ENCODE results near the gene ITIH3.
A peak's percentile ranks its signal among the peaks of the same experiment; 100 is the strongest.
"Not testable (repeated sequence)": the region's sequence is repeated elsewhere in the genome, so short reads cannot be mapped to it uniquely, and the experiment has no call there.

Gene ITIH3

GRCh38 chr3:52771702-52772101 is 22.9 kb upstream of the ITIH3 start:
- Histone ChIP-seq H3K9me3 (replicated peaks in 1 of 11) (no peaks in the 10 kb centered on the region), H3K4me1 (peaks cover 24 to 42% (median 30%) of the 10 kb centered on the region in 10 experiments), H3K27me3 (no peaks in the 10 kb centered on the region), H3K9ac (peak overlapping the region in 7 of 11 experiments; percentile 81 to 90 (median 86); a peak in 7 of 22 replicates), H4K20me1 (no peaks in the 10 kb centered on the region), H3K36me3 (peaks cover 13 to 25% (median 18%) of the 10 kb centered on the region in 11 experiments), H3K4me2 (peak overlapping the region; percentile 65 to 98 (median 90); a peak in 21 of 22 replicates), H3K4me3 (peak overlapping the region in 6 of 10 experiments; percentile 65 to 88 (median 78); a peak in 5 of 20 replicates), H3K27ac (peak overlapping the region; percentile 63 to 85 (median 81); a peak in 19 of 22 replicates)
- no peak for TF ChIP-seq Cebpa-rat (IDR thresholded peaks at IDR 0.05)

GRCh38 chr3:52773361-52774065 is 21.1 kb upstream of the ITIH3 start:
- H3K4me3 ChIP-seq, result no peak overlapping the region
- no peaks in the 10 kb centered on the region for H3K27me3 ChIP-seq
- H3K36me3 ChIP-seq, result peaks cover 0 to 7% (median under 1%) of the 10 kb centered on the region in 11 experiments; a peak in 13 of 22 replicates
- H3K9me3 ChIP-seq (replicated peaks in 1 of 11), result no peaks in the 10 kb centered on the region
- H3K4me1 ChIP-seq, result peaks cover 26 to 41% (median 37%) of the 10 kb centered on the region in 10 experiments
- no peaks in the 10 kb centered on the region for H4K20me1 ChIP-seq
- H3K4me2 ChIP-seq, result no peak overlapping the region
- H3K9ac ChIP-seq, result no peak overlapping the region
- H3K27ac ChIP-seq, result no peak overlapping the region
- no peak for TF ChIP-seq Cebpa-rat (IDR thresholded peaks at IDR 0.05)

GRCh38 chr3:52774066-52774713 is 20.4 kb upstream of the ITIH3 start:
- no peaks in the 10 kb centered on the region for H3K9me3 ChIP-seq (replicated peaks in 1 of 11)
- H3K27ac ChIP-seq, result no peak overlapping the region
- no peaks in the 10 kb centered on the region for H3K27me3 ChIP-seq
- H3K4me2 ChIP-seq, result no peak overlapping the region
- H3K4me3 ChIP-seq, result no peak overlapping the region
- peaks cover 26 to 41% (median 38%) of the 10 kb centered on the region in 10 experiments for H3K4me1 ChIP-seq
- no peak overlapping the region for H3K9ac ChIP-seq
- H4K20me1 ChIP-seq, result no peaks in the 10 kb centered on the region
- no peak for TF ChIP-seq Cebpa-rat (IDR thresholded peaks at IDR 0.05)
- no peaks in the 10 kb centered on the region; a peak in 1 of 22 replicates for H3K36me3 ChIP-seq

GRCh38 chr3:52774901-52775864 is 19.4 kb upstream of the ITIH3 start:
- H3K4me3 ChIP-seq, result no peak overlapping the region
- 0 out of 22 replicates have a peak overlapping the region, but pooled peaks of 1 of the 11 experiments have one; percentile 3 for H3K9ac ChIP-seq
- no peaks in the 10 kb centered on the region for H3K9me3 ChIP-seq (replicated peaks in 1 of 11)
- no peaks in the 10 kb centered on the region for H3K36me3 ChIP-seq
- no peaks in the 10 kb centered on the region for H4K20me1 ChIP-seq
- peak overlapping the region in 3 of 11 experiments; percentile 12 to 36 (median 12); a peak in 7 of 22 replicates for H3K4me2 ChIP-seq
- no peak overlapping the region; a peak in 1 of 22 replicates for H3K27ac ChIP-seq
- TF ChIP-seq Cebpa-rat (IDR thresholded peaks at IDR 0.05), result no peak
- H3K4me1 ChIP-seq, result peaks cover 26 to 41% (median 38%) of the 10 kb centered on the region in 10 experiments
- H3K27me3 ChIP-seq, result no peaks in the 10 kb centered on the region

- H3K9me3 ChIP-seq (replicated peaks in 1 of 11), result no peaks in the 10 kb centered on the region
- no peaks in the 10 kb centered on the region for H3K36me3 ChIP-seq
- TF ChIP-seq Cebpa-rat (IDR thresholded peaks at IDR 0.05), result no peak
- H4K20me1 ChIP-seq, result no peaks in the 10 kb centered on the region
- H3K4me3 ChIP-seq, result no peak overlapping the region
- no peak overlapping the region for H3K9ac ChIP-seq
- peaks cover 27 to 48% (median 43%) of the 10 kb centered on the region in 10 experiments for H3K4me1 ChIP-seq
- H3K4me2 ChIP-seq, result peak overlapping the region in 2 of 11 experiments; percentile 12; a peak in 6 of 22 replicates
- no peak overlapping the region; a peak in 1 of 22 replicates for H3K27ac ChIP-seq
- H3K27me3 ChIP-seq, result no peaks in the 10 kb centered on the region
Observed at GRCh38 chr3:52775877-52776276, 18.7 kb upstream of the ITIH3 start.

- not testable (repeated sequence) for H3K36me3 ChIP-seq; H3K4me3 ChIP-seq; H4K20me1 ChIP-seq; H3K27ac ChIP-seq; H3K9me3 ChIP-seq (replicated peaks in 1 of 11); H3K4me2 ChIP-seq; H3K9ac ChIP-seq; H3K27me3 ChIP-seq
- peaks cover 23 to 50% (median 39%) of the 10 kb centered on the region in 10 experiments for H3K4me1 ChIP-seq
Observed at GRCh38 chr3:52776486-52776885, 18.1 kb upstream of the ITIH3 start.

GRCh38 chr3:52777127-52777958 is 17.3 kb upstream of the ITIH3 start, which contains the start of gene ITIH1:
ITIH1 (plus strand) TSS chr3:52777599; CDS start chr3:52777616, 17 bp downstream.
- Histone ChIP-seq H3K4me3 (no peak within 1 kb of the TSS), H4K20me1 (no peaks in the 10 kb centered on the region), H3K4me1 (peaks cover 20 to 56% (median 44%) of the 10 kb centered on the region in 10 experiments), H3K9me3 (replicated peaks in 1 of 11) (no peaks in the 10 kb centered on the region), H3K9ac (no peak within 1 kb of the TSS), H3K36me3 (no peaks in the 10 kb centered on the region), H3K4me2 (peak within 1 kb of the TSS in 8 of 11 experiments; percentile 14 to 83 (median 58); a peak in 7 of 22 replicates), H3K27me3 (no peaks in the 10 kb centered on the region), H3K27ac (peak within 1 kb of the TSS in 4 of 11 experiments; percentile 43 to 66 (median 54); a peak in 3 of 22 replicates)
- no peak for TF ChIP-seq Cebpa-rat (IDR thresholded peaks at IDR 0.05)

Measured in BLaER1 treated with 17β-estradiol and CSF1 and Interleukin-3, amounts not matched to agents 10 nM and 100 nM (cell line).